Melanocyte of skin (primary cell): ENCODE data around the gene CNKSR3. TPM values are rescaled to one million over a fixed set of nuclear protein-coding genes. Genes with fewer than 3 reads are reported as not detected.

Experiments used
- small RNA-seq, 2 donors: library from RNA; depleted of rRNA; stranded (forward); fragments of <200 nt; gene quantifications; one replicate each; pipeline ENCODE3, GENCODE V24; 2012
- total RNA-seq, 2 donors: library from RNA; depleted of rRNA; stranded (reverse); fragments of >200 nt; gene quantifications; 2 replicates each; pipeline ENCODE4 v1.2.3, GENCODE V29; 2012

Gene CNKSR3
- total RNA-seq: 1 to 10 TPM; 4.8 to 5.7 TPM

DNA sequence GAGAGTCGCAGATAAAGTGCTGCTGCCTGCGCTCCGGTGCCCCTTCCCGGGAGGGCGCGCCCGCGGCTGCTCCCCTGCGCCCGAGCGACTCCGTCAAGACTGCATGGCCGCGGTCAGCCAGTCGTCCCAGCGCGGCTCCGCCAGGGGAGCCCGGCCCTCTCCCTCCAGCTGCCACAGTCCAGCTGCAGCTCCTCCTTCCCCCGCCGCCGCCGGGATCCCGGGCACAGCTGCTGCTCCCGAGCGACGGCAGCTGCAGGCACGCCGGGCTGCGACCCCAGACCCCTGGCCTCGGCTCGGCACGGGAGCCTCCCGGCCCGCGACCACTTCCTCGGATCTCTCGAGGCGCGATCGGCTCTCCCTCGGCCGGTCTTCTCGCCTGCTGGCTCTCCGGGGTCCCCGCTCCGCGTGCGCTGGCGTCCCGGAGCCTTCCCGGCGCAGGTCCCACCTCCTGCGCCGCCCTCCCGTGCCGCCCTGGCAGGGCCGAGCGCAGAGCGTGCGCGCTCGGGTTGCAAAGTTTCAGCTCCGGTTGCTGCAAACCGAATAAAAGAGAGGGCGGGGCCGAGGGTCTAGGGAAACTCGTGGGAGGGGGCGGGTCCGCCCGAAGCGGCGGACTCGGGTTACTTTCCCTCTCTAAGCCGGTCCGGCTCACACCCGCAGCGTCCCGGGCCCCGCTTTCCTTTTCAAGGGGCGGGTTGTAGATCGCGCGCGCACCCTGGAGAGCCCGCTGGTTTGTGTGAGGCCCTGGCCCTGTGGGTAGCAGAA, at the start of gene CNKSR3:
Gene CNKSR3 (minus strand): TSS at position 542 of the 762 bp plus-strand sequence. CDS start 571 bp downstream, outside the sequence.

GRCh38 chr6:154356690-154357089, 153.8 kb downstream of the CNKSR3 start, which contains the start of gene IPCEF1:
Gene IPCEF1, minus strand, starts transcription at chr6:154356803. Its CDS starts 90,856 bp downstream, at chr6:154265947.

Small RNA genes lying within 50 kb of the gene (small RNA-seq; reads per million reads assigned to genes)
- 0 reads per million in 2 donors for gene AL357075.2

Other genes starting within 250 kb of the CNKSR3 start
- gene IPCEF1, start 153.9 kb downstream of the CNKSR3 start, total RNA-seq: under 1 TPM in 1 of 2 donors, not detected in 1; under 0.01 TPM
- gene SCAF8, start 222.7 kb upstream of the CNKSR3 start, total RNA-seq: 10 to 100 TPM; 21.3 to 22.0 TPM